HG02884 (cell line): ENCODE results near the gene NDFIP2.
A peak's percentile ranks its signal among the peaks of the same experiment; 100 is the strongest.

Experiments used
- ATAC-seq: cut with Tn5 transposase; IDR thresholded peaks from one replicate; pipeline ENCODE4 v1.9.1; 2021; ENCODE audit warnings: mild to moderate bottlenecking, moderate library complexity; ENCODE audit not compliant: unreplicated experiment

Gene NDFIP2

DNA sequence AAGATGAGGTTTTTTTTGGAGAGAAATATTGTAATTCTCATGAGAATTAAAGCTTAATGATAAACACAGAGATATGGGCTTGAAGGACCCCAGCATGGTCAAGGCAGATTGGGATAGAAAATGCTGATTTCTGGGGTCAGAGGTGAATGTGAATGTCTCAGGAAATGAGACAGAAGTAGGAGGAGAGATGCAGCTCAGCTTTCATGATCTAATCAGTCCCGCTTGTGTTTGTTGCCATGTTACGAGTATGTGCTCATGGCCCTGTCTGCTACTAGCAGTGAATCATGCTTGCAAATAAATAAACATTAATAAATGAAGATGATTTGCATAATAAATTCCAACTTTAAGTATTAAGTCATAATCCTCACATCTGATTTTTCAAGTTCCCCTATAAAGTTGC, 23.0 kb upstream of the NDFIP2 start:
- ATAC-seq = no peak

DNA sequence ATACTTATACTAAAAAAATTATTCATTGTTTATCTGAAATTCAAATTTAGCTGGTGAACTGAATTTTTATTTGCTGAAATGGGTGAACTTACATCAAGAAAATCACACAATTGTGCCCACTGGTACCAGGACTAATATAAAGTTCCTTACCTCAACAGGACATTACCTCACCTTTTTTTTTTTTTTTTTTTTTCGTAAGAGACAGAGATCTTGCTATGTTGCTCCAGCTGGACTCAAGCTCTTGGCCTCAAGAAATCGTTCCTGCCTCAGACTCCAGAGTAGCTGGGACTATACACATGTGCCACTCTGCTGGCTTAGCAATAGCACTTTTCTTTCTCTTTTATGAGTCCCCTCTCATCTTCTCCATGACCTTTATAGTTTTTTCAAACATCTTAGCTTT, 22.5 kb upstream of the NDFIP2 start:
- no peak for ATAC-seq

DNA sequence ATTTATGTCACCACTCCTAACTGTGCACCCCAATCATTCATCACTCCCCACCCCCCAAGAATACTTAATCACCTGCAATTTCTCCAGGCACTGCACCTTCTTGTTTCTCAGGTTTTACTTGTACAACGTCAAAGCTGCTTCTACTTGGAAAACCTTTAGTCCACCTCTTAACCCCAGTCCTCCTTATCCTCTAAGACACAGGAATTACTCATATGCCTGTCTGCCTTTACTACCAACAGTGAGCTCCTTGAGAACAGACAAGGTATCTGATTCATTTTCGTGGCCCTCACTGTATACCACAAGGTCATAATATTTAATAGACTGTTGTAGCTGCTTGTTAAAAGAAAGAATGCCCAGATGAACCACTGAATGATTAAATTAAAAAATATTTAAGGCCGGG, 21.0 kb upstream of the NDFIP2 start:
- no peak for ATAC-seq

- no peak for ATAC-seq
These were observed 18.1 kb upstream of the NDFIP2 start for GRCh38 chr13:79462895-79463294.

DNA sequence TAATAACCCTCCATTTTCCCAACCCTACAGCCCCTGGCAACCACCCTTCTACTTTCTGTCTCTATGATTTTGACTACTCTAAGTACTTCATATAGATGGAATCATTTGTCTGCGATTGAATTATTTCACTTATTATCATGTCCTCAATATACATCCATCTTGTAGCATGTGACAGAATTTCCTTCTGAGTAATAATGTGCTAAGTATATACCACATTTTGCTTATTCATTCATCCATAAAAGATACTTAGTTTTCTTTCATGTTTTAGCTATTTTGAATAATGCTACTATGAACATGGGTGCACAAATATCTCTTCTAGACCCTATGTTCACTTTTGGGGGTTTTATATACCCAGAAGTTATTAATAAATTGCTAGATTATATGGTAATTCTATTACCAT, 17.4 kb upstream of the NDFIP2 start:
- no peak for ATAC-seq

DNA sequence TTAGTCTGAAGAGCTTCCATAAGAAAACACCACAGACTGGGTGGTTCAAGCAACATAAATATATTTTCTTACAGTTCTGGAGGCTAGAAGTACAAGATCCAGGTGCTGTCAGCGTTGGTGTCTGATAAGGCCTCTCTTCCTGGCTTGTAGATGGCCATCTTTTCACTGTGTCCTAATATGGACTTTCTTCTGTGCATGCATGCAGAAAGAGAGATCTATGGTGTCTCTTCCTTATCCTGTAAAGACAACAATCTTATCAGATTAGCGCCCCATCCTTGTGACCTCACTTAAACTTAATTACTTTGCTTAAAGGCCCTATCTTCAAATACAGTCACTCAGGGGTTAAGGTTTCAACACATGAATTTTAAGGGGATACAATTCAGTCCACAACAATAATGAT, 14.1 kb upstream of the NDFIP2 start:
- ATAC-seq = no peak

DNA sequence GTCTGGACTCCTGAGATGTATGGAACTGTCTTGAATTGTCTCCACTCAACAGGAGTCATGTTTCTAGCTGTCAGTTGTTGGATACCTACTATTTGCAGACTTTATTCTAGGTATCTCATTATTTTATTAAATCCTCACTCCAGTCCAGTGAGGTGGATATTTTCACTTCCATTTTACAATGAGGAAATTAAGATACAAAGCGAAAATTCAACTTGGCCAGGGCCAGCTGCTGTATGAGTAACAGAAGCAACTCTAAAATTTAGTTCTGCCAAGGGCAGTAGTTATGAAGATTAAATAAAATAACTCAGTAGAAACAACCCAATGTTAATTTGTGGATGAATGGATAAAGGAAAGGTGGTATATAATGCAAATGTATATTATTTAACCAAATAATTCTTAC, 12.6 kb upstream of the NDFIP2 start:
- no peak for ATAC-seq

DNA sequence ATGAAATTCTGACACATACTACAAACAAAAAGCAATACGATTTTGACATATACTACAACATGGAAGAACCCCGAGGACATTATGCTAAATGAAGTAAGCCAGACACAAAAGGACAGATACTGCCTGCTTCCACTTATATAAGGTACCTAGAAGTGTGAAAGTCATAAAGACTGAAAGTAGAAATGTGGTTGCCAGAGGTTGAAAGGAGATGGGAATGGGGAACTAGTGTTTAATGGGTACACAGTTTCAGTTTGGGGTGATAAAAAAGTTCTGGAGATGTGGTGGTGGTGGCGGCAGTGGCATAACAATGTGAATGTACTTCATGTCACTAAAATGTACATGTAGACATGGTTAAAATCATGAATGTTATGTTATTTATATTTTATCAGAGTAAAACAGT, 12.1 kb upstream of the NDFIP2 start:
- peak; percentile 78 for ATAC-seq

DNA sequence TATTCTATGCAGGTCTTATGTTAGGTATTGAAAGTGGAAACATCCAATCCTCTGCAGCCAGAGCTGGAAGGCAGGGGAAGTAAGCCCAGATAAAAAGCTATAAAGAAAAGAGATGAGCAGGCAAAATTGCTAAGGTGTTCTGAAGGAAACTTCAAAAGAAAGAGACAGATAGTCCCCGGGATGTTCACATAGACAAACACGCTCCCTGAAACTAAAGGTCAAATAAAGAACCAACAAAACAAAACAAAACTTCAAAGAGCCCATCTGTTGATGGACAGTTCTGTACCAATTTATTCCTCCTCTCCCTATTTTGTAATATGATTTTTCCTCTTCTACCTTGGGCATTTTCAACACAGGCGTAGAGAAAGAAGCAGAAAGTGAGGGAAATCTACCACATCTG, 11.3 kb upstream of the NDFIP2 start:
- ATAC-seq = no peak

GRCh38 chr13:79470666-79471065, 10.3 kb upstream of the NDFIP2 start:
- ATAC-seq = no peak

DNA sequence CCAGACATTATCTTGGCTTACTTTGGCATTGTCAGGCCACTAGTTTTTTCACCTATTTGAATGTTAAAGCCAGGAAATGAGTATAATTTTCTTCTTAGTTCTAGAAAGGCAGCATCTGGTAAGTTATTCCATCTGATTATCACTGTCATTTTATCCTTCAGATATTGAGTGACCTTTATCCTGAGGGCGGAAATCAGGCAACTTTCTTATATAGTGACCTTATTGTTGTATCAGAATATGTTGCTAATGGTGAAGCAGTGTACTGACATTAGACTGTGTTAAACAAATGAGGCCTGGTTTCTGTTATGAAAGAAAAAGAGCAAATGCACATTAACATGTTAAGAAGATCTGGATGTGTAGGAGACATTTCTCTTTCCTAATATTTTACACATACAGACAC, 5.4 kb upstream of the NDFIP2 start:
- ATAC-seq = no peak

DNA sequence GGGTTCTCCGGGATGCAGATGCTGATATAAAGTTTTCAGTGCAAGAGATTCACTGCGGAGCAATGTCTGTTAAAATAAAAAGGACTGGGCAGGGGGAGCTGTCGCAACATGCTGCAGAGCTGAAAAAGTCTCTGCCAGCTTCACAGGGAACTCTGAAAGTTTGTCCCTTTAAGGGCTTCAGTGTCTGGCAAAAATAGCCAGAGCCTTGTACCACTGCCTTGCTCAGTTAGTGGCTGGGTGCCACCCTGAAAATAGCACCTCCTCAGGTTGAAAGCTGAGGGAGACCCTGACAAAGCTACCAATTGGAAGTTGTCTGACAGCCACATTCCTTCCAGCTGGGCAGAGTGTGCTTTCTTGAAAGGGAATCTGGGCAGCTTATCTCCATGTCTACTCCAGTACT, 3.0 kb upstream of the NDFIP2 start:
- ATAC-seq = no peak

DNA sequence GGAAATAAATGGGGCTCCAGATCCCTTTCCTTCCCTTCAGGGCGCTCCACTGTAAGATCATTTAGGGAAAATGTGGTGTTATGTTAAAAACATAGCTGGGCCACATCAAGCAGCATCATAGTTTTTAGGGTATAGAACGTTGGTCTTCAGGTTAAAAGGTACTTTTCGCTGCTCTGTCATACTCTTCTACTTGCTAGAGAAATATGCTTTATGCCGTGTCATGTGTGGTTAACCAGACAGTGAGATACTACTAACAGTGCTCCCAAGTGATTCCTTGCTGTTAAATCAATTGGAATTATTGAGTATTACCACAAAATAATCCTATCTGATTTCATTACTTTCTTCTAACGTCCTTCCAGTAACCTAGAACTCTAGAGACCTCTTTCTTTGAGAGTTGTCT, 1.1 kb upstream of the NDFIP2 start:
- no peak for ATAC-seq

DNA sequence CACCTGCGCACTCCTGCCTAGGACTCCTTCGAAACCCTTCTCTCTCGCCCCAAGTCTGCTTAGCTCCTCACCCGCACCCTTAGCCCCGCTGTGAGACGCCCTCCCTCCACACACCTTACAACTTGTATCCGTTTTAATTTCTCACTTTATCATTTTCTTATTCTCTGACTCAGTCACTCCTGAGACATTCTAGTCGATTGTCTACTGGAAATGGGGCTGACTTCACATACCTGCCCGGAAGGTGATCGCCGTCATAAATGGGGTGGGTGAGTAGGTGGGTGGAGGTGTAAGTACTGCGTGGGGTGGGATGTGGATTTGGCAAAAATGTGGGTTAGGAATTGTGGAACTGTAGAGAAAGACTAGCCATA, 714 bp downstream of the NDFIP2 start:
- ATAC-seq = peak; percentile 18

- ATAC-seq = no peak
These were observed 1.5 kb downstream of the NDFIP2 start for GRCh38 chr13:79482281-79482970.

- ATAC-seq = no peak
These were observed 2.2 kb downstream of the NDFIP2 start for GRCh38 chr13:79483086-79483706.

- ATAC-seq = no peak
These were observed 4.3 kb downstream of the NDFIP2 start for GRCh38 chr13:79485014-79485811.

DNA sequence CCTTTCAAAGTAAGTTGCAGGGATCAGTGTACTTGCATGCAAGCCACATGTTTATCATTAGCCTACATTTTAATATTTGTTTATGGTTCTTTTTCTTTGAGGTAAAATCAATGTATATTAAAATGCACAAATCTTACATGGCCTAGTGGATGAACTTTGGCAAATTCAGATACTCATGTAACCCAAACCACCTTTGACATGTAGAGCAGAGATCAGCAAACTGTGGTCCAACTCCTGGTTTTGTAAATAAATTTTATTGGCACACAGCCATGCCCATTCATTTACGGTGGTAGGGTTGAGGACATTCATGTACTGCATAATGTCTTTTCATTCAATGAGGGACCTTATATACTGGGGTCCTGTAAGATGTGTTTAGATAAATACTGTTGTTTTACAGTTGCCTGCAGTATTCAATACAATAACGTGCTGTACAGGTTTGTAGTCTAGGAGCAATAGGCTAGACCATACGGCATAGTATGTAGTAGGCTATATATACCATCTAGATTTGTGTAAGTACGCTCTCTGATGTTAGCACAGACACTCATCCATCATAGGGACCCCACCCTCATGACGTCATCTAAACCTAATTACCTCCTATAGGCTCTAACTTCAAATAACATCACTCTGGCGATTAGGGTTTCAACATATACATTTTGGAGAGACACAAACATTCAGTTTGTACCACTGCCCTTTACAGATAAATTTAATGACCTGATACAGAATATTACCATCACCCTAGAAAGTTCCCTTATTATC, 5.7 kb downstream of the NDFIP2 start:
- ATAC-seq = no peak

DNA sequence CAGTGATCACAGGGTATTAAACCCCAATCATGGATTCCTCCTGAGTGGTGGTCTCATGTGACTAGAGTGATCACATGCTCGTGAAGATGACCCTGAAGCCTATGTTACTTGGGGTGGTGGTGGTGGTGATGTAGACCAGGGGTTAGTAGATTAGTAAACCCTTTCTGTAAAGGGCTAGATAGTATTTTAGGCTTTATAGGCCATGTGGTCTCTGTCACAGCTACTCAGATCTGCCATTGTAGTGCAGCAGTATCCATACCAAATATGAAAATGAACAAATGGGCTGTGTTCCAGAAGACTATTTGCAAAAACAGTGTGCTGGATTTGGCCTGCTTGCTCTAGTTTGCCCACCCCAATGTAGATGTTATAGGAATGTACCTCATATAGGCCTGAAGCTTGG, 9.4 kb downstream of the NDFIP2 start:
- ATAC-seq = no peak

DNA sequence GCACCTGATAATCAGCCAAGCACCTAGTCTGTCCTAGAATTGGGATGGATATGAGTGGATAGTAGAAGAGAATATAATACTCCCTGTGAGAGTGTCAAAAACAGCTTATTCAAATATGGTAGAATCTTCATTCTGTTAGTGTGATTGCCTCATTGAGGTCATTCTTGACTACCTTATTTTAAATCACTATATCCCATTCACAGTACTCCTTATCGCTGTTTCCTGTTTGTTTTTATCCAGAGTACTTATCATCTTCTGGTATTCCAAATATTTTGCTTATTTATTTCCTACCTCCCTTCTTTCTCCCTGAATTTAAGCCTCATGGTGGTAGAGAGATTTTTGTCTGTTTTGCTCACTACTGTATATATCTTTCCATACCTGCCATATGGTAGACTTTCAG, 9.9 kb downstream of the NDFIP2 start:
- ATAC-seq = no peak

GRCh38 chr13:79491715-79492114, 10.8 kb downstream of the NDFIP2 start:
- ATAC-seq = no peak
